Suppressor macrophage (primary cell): ENCODE data around the gene HBZ.
A peak's percentile ranks its signal among the peaks of the same experiment; 100 is the strongest.
"Not testable (repeated sequence)": the region's sequence is repeated elsewhere in the genome, so short reads cannot be mapped to it uniquely, and the experiment has no call there.

Experiments used
- DNase-seq, 4 experiments: peaks; one replicate each; pipeline ENCODE4 v3.0.0-alpha.2; 2020 to 2022

The HBZ gene

GRCh38 chr16:138049-138417 lies 14.4 kb upstream of the HBZ start:
- DNase-seq = peak in 3 of 4 experiments; percentile 14 to 31 (median 17)

- DNase-seq = no peak
Measured at GRCh38 chr16:140175-140857, 12.1 kb upstream of the HBZ start.

GRCh38 chr16:142405-142967 lies 10.0 kb upstream of the HBZ start:
- no peak for DNase-seq

- no peak for DNase-seq
Measured at GRCh38 chr16:143047-143446, 9.4 kb upstream of the HBZ start.

- no peak for DNase-seq
Measured at GRCh38 chr16:143456-143855, 9.0 kb upstream of the HBZ start.

- DNase-seq = no peak
Measured at GRCh38 chr16:144797-145252, 7.6 kb upstream of the HBZ start.

GRCh38 chr16:146646-147045 lies 5.8 kb upstream of the HBZ start:
- DNase-seq = no peak

GRCh38 chr16:149024-149660 lies 3.3 kb upstream of the HBZ start:
- DNase-seq = no peak

GRCh38 chr16:153129-153521 lies 681 bp downstream of the HBZ start:
- DNase-seq = not testable (repeated sequence)

GRCh38 chr16:153550-154216 lies 1.2 kb downstream of the HBZ start:
- DNase-seq = not testable (repeated sequence)

- DNase-seq = peak in 3 of 4 experiments; percentile 21 to 54 (median 21)
Measured at GRCh38 chr16:154217-155030, 2.0 kb downstream of the HBZ start.

GRCh38 chr16:155031-155398 lies 2.6 kb downstream of the HBZ start:
- no peak for DNase-seq

GRCh38 chr16:159136-159849 lies 6.8 kb downstream of the HBZ start:
- DNase-seq = no peak

- not testable (repeated sequence) for DNase-seq
Measured at GRCh38 chr16:160242-160641, 7.8 kb downstream of the HBZ start.

GRCh38 chr16:160691-161190 lies 8.3 kb downstream of the HBZ start:
- no peak for DNase-seq

- DNase-seq = no peak
Measured at GRCh38 chr16:162271-162991, 10.0 kb downstream of the HBZ start.

GRCh38 chr16:163139-163538 lies 10.7 kb downstream of the HBZ start:
- DNase-seq = not testable (repeated sequence)

GRCh38 chr16:163696-164095 lies 11.3 kb downstream of the HBZ start:
- DNase-seq = not testable (repeated sequence)

- not testable (repeated sequence) for DNase-seq
Measured at GRCh38 chr16:164134-164823, 11.8 kb downstream of the HBZ start.

- peak in 2 of 4 experiments; percentile 26 to 50 for DNase-seq
Measured at GRCh38 chr16:164827-165538, 12.5 kb downstream of the HBZ start.
